Erythroblast (primary cell): ENCODE results near the gene SUPT3H.

Experiments
- GATA1 ChIP-seq: IDR thresholded peaks from 2 replicates; pipeline ENCODE4 v1.6.1; 2011; ENCODE audit warnings: low read depth, mild to moderate bottlenecking, control low read depth, low read length, moderate library complexity
- POLR2A ChIP-seq: IDR thresholded peaks from 2 replicates; pipeline ENCODE4 v1.6.1; 2011; ENCODE audit warnings: mild to moderate bottlenecking, low read length

DNA sequence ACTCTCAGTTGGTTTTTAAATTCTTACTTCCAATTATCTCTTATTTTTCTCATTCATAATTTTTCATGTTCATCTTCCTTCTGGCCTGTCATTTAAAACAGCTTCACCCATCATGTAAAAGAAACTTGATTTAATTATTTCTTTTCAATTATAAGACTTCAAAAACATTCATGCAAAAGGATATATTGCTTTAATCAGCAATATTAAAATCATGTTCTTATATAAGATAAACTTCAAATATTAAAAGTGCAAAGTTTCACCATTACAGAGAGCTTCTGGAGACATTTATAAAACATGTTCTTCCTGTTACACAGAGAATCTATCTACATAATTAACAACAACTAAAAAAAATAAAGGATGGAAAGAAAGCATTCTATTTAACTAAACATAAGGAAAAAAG is 446.3 kb downstream of the SUPT3H start:
- TF ChIP-seq POLR2A: no peak
- TF ChIP-seq GATA1: no peak
